CD4-positive, alpha-beta T cell treated with Interferon gamma for 1 hour (primary cell): ENCODE data around the gene MIGA2.
"Not testable (repeated sequence)": the region's sequence is repeated elsewhere in the genome, so short reads cannot be mapped to it uniquely, and the experiment has no call there.

Experiments
- DNase-seq: peaks from one replicate; pipeline ENCODE4 v3.0.0-alpha.2; 2020

Gene MIGA2

DNA sequence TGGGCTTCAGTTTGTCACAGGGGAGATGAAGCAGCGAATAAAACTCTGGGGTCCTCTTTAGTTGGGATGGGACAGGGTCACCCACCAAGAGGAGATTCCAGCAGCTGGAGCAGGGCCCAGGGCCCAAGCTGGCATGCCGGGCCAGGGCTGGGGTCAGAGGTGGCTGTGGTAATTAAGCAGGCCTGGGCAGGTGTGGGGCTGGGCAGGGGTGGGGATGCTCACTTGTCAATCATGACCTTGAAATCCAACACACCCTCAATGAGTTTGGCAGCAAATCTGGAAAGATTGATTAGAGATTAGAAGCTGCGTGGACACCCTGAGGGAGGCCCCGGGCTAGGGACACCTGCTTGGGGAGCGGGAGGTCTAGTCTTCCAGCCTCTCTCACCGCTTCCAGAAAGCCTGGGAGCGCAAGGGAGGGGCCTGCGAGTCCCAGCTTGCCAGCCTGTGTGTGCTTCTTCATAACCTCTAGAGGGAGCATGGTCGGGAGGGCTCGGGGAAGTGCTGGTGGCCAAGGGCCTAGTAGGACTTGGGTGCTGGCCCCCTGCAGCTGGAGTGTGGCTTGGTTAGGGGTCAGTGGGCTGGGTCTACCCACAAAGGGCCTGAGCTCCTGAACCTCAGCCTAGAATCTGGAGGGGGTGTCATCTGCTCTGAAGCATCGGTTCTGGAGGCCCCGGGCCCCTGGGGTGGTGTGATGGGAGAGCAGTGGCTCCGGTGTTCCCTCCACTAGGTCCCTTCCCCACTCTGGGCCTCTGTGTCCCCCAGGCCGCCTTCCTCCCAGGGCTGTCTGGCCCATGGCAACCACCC is 66.6 kb downstream of the MIGA2 start:
- DNase-seq, result peak; percentile 16

DNA sequence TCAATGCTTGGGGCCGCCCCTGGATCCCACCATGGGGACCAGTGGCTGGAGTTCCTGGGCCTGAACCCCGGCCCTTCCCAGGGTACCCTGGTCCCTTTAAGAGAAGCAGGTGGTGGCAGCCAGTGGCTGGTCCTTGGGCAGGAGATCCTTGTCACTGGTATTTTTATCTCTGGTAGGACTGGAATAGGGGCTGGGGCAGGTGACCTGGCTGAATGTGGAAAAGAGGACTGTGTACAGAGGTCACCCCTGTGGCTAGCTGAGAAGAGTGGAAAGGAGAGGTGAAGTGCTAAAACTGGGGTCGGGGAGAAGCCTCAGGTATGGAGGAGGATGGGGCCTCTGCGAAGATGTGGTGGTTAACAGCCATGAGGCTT is 67.2 kb downstream of the MIGA2 start:
- DNase-seq, result no peak

DNA sequence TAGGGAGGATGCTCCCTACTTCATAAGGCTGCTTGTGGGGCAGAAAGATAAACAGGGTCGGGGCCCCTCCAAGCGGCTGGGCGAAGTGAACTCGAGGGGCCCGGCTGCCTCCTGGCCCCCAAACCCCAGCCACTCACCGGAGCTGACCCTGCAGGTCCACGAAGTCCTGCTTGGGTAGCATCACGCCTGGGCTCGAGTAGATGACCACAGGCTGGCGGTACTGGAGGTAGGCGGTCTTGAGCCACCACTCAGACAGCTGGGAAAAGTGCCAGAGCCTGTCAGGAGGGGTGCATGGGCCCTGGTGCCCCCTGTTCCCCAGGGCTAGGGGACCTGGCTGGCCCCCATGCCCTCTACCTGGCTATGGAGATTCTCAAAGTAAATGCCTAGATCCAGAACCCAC is 67.6 kb downstream of the MIGA2 start:
- DNase-seq, result no peak

DNA sequence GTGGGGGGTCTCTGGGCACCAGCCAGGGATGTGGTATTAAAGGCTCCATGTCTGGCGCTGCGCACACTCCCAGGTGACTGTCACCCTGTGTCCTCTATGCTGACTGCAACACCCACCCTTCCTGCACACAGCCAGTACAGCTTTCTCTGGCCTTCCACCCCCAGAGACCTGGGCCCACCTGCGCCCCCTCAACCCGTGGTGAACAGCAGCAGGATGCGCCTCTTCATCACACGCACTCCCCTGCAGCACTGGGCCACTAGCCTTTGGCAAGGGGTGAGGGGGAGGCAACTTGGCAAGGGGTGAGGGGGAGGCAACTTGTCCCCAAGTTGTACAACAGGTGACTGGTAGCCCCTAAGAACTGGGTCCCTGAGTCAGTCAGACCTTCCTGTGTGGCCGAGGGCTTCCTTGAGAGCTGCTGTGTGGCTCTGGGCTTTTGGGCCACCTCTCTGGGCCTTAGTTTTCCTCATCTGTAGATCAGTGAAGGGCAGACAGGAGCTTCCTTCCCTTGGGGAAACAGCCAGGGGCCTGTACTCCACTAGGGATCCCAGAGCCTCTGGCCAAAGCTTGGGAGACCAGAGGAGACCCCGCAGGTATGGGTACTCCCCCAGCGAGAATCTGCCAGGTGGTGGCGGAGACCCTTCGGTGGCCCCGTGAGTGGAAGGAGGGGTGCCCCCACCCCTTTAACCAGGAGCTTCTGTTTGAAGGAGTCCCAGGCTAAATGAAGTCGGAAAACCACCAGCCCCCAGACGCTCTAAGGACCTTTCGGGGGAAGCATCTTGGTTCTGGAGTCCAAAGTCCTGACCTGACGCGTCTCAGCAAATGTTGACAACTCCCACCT is 69.7 kb downstream of the MIGA2 start:
- no peak for DNase-seq

DNA sequence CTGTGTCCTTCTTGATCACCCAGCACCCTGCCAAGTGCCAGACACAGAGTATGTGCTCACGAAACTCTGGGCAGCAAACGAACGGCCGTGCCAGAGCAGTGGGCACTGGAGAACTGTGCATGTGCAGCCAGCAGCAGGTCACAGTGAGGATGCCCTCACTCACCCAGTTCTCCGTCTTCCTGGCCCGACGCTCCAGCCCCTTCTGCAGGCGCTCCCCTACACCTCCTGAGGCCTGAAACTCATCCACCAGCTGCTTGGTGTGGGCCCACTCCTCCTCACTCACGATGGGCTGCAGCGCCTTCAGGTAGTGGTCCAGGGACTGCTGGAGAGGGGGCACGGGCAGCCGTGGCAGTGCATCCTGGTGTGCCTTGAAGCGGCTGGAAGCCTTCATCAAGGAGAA is 71.2 kb downstream of the MIGA2 start:
- DNase-seq, result no peak

DNA sequence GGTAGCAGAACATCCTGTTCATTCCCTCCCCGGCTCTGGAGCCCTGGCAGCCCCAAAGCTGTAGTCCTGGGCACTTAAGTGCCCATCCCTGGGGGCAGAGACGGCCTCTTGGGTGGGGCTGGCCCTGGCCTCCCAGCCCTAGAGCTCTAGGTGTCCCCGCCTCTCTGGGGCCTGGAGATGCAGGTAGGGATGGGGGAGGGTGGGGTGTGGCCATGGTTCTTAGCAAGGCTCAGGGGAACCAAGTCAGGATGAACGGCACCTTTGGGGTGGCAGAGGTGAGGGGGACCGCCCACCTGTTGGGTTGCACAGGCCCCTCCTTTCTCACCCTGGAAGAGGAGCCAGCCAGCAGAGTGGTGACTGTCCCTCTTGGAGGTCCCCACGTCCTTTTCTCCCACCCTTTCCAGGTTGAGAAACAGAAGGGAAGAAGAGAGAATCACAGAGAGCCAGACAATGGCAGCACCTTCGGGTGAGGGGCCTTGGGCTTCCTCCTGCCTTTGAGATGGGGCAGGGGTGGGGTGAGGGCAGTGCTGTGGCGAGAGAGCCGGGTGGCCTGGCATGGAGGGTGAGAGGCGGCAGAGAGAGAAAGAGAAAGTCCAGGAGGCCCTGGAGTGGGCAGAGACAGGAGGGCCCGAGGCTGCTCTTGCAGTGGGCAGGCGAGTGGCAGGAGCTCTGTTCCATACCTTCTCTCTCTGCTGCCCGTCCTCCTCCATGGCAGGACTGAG is 71.8 kb downstream of the MIGA2 start:
- no peak for DNase-seq

DNA sequence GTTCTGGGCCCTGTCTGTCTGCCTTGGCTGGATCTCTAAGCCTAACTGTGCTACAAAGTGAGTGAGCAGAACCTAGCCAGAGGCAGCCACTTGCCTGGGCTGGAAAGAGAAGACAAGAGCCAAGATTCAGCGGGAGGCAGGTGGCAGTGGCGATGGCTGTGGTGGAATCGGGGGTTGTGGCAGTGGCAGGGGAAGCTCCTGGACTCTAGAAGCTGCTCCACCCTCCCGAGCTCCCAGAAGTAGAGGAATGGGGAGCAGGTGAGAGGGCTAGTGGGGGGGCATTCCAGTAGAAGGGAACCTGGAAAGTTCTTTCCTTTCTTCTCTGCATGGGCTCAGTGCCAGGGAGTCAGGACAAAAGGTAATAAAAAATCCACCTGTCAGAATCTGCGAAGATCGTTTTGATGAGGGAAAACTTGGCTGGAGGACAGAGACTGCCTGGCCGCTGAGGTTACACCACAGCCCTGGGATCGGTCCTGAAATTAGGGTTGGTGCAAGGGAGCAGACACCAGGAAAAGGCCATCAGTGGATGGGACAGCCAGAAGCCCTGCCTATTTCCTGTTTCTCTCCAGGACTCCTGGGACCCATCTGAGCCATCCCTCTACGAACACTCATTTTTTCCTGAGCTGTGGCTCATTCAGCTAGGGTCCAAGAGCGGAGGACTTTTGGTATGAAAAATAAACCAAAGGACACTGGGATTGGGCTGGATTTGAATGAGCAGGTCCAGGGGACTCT is 72.5 kb downstream of the MIGA2 start:
- no peak for DNase-seq

DNA sequence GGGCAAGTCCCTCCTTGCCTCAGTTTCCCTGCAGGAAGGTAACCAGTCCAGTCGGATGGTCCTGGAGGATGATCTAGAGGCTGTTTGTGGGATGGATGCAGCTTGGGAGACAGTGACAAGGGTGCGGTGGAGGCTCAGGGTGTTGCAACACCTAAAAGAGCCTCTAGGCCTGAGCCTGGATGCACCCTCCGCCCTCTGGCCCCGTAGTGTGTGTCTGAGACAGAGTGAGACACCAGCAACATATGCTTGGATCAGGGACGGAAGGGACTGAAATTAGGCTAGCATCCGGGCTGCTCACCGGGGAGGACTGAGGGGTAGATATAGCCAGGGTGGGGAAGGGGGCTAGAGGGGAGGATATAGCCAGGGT is 73.1 kb downstream of the MIGA2 start:
- peak; percentile 20 for DNase-seq

DNA sequence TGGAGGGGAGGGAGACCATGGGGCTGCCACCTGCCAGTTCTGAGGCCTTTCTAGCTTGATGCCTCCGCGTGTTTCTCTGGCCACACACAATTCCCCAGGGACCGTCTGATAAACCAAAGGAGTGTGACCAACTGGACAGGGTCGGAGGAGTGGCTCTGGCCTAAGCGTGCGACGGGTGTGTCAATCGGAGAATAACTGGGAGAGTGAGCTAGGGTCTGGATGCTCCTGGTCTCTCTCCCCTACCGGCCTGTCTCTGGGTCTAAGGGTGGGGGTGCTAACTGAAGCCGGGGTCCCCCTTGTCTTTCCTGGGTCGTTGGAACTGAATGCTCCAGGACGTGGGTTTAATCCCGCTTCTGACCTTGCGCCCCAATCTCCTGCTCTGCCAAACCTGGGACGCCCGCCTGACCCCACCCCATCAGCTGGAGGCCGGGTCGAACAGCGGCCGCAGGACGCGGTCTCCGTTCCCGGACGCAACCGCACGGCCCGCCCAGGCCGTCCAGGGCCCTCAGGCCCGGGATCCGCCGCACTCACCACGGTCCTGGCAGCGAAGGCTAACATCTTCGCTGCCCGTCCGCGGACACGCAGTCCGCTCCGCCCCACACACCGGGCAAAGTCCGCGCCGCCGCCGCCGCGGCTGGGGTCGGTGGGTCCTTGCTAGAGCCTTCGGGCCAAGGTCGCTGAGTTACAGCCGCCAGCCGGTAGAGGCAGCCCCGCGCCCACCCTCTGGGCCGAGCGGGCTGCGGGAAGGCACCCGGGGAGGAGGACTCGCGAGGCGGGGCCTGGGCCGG is 73.7 kb downstream of the MIGA2 start:
- DNase-seq, result no peak

DNA sequence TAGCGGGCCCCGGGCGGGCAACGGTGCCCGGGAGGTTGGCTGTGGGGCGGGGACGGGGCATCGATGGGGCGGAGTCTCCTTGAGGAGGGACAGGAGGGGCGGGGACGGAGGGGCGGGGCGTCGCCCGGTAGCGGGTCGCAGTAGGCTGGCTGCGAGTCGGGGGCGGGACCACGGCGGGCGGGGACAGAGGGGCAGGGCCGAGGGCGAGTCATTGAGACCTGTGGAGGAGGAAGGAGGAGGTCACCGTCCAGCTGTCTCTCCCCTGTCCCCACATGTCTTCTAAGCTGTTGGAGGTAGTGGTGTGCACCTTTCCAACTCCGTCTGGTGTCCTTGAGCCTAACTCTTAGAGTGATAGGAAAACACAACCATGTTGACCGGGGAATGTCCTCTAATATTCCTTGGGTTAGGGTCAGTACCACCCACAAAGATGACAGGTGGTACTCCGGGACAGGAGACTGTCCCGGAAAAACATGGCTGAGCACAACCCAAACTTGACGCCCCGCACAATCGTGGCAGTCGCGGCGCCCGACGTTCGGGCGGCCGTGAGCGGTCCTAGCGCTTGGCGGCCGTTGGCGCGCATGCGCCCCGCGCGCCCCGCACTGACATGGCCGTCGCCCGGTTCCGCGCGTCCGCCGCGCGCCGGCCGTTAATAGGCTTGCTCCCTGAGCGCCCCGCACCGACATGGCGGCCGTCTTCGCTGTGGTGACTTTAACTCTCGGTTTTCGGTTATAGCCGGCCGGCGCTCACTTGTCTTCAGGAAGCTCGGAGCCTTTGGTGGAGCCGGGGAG is 74.5 kb downstream of the MIGA2 start, which contains the start of the genes CRAT and PTPA:
Gene CRAT, minus strand, starts transcription at position 54 of the 788 bp plus-strand sequence. CDS start 284 bp downstream, outside the sequence.
Gene PTPA, plus strand, starts transcription at position 676 of the 788 bp plus-strand sequence. CDS start 186 bp downstream, outside the sequence.
- peak; percentile 96 for DNase-seq

DNA sequence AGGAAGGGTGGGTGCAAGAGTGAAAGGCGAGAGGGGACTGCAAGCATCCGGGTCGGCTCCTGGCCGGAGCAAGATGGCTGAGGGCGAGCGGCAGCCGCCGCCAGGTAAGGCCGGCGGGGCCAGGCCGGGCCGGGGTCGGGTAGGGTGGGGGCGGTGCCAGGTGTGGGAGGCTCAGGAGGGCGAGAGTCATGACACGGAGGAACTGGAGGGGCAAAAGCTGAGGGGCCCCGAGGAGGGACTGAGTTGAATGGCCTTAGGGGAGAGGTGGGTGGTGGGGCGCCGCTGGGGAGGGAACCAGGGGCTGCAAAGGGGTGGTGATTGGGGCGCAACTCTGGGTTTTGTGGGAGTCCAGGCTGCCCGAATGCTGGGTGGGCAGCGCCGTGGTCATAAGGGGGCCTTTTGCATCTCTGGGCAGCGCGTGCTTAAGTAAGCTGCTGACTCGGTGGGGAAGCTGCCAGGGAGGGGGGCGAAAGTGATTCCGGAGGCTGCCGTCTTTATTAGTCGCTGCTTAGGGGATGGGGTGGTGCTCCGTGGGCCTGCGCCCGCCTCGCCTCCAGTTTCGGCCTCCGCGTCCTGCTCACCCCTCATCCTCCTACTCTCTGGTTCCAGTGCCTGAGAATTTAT is 75.2 kb downstream of the MIGA2 start:
- no peak for DNase-seq

DNA sequence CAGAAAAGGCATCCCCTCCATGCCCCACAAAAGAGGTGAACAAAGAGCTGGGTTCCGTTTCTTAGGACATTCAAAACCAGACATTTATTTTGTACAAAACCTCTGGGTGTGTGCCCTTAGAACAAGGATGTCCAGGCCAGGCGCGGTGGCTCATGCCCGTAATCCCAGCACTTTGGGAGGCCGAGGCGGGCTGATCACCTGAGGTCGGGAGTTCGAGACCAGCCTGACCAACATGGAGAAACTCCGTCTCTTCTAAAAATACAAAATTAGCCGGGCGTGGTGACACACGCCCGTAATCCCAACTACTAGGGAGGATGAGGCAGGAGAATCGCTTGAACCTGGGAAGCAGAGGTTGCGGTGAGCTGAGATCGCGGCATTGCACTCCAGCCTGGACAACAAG is 76.1 kb downstream of the MIGA2 start:
- DNase-seq, result not testable (repeated sequence)

DNA sequence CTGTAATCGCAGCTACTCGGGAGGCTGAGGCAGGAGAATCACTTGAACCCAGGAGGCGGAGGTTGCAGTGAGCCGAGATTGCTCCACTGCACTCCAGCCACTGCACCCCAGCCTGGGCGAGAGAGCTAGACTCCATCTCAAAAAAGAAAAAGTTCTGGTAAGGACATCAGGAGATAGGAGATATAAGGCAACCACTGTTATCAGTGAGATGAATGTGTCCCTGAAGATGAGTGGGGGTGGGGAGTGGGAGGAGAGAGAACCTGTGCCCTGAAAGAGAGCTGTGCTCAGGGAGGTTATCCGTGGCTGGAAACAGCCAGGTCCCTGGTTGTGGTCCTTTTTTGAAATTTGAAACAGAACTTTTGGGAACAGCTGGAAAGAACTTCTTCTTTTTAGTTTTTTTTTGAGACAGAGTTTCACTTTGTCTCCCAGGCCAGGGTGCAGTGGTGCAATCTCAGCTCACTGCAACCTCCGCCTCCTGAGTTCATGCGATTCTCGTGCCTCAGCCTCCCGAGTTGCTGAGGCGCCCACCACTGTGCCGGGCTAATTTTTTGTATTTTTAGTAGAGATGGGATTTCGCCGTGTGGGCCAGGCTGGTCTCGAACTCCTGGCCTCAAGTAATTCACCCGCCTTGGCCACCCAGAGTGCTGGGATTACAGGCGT is 77.3 kb downstream of the MIGA2 start:
- no peak for DNase-seq

DNA sequence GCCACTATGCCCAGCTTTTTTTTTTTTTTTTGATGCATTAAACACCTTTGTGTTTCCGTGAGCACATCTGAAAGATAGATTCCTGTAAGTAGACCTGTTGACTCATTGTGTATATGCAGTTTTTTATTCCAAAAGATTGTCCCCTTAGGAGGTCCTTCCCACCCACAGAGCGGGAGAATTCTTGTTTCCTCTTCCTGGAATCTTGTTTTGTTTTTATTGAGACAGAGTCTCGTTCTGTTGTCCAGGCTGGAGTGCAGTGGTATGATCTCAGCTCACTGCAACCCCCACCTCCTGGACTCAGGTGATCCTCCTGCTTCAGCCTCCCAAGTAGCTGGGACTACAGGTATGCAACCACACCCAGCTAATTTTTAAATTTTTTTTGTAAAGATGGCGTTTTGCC is 82.4 kb downstream of the MIGA2 start:
- no peak for DNase-seq

DNA sequence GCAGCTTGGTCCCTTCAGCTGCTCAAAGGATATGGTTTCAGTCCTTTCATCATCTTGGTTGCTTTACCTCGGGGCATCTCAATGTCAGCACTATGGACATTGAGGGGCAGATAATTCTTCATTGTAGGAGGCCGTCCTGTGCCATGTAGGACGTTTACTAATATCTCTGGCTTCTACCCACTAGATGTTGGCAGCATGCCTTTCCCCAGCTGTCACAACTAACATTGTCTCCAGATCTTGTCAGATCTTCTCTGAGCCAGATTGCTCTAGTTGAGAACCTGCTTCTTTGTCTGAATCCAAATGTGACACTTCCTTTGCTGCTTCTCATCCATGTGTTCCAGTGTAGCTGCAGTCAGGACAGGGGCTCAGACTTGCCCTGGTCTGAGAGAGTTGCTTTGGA is 85.1 kb downstream of the MIGA2 start:
- DNase-seq, result no peak
